Fibroblast of villous mesenchyme (primary cell): ENCODE data around the gene RUNX1. TPM values are rescaled to one million over a fixed set of nuclear protein-coding genes. Genes with fewer than 3 reads are reported as not detected.

Source experiments
- DNase-seq: peaks from one replicate; pipeline ENCODE4 v3.0.0-alpha.2; 2010; ENCODE audit warnings: low read depth
- H3K4me3 ChIP-seq: 2 replicates; pipeline ENCODE4 v1.5.1; 2011; ENCODE audit warnings: low read depth, mild to moderate bottlenecking, low read length
- total RNA-seq: library from RNA; depleted of rRNA; stranded (reverse); fragments of >200 nt; gene quantifications from 2 replicates; pipeline ENCODE4 v1.2.3, GENCODE V29; 2012
- TF ChIP-seq, protein P1 (sequence below): IDR thresholded peaks from 2 replicates; pipeline ENCODE4 v1.5.1; 2012; ENCODE audit warnings: low read depth, mild to moderate bottlenecking, low read length; ENCODE audit not compliant: insufficient read depth

RUNX1 gene
- total RNA-seq, 1 donor, result 21.6 TPM

DNA sequence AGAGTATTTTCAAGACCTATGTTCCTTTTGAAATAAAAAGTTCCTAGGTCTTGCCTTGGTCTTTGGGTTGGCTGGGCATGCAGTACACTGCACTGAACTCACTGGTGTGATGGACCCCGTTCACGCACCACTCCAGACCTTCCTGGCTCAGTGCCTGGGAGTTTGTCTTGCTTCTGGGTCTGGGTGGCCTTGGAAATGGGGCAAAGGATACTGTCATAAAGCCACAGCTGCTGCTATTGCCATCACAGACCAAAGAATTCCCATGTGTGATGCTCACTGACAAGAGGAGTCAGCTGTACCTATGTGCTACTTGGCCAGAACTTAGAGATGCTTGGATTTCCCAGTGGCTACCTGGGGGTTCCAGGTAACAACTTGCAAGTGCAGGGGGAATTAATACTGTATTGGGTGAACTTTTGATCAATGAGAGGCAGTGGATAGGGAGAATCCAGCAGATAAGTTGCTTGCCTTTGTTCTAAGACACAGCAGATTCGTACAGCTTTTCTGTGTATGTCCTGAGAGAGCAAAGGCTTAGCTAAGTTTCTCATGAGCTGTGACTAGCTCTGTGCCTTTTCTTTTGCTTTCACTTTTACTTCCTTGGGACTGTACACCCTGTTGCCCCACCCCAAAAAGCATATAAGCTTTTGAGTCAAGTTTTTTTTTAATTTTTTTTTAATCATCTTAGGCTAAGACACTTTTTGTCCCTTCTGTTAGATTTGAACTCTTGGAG, 115.3 kb downstream of the RUNX1 start:
- no peak overlapping the region for H3K4me3 ChIP-seq
- DNase-seq, result no peak
- TF ChIP-seq, protein P1, sequence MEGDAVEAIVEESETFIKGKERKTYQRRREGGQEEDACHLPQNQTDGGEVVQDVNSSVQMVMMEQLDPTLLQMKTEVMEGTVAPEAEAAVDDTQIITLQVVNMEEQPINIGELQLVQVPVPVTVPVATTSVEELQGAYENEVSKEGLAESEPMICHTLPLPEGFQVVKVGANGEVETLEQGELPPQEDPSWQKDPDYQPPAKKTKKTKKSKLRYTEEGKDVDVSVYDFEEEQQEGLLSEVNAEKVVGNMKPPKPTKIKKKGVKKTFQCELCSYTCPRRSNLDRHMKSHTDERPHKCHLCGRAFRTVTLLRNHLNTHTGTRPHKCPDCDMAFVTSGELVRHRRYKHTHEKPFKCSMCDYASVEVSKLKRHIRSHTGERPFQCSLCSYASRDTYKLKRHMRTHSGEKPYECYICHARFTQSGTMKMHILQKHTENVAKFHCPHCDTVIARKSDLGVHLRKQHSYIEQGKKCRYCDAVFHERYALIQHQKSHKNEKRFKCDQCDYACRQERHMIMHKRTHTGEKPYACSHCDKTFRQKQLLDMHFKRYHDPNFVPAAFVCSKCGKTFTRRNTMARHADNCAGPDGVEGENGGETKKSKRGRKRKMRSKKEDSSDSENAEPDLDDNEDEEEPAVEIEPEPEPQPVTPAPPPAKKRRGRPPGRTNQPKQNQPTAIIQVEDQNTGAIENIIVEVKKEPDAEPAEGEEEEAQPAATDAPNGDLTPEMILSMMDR, result no peak

DNA sequence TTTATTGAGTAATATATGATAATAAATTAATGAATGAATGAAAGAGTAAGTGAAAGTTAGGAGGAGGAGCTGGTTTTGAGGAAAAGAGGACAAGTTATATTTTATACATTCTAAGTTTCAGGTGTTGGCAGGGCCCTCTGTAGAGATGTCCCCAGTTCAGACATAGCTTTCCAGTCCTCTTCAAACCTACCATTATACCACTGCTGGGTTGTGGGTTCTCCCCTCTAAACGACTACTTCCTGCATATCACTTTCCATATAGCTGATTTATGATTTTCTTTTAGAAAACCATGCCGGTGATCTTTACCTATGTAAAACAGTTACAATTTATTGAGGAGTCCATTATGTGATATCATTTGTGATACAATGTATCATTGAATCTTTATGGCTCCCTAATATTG, 116.9 kb downstream of the RUNX1 start:
- H3K4me3 ChIP-seq, result no peak overlapping the region
- TF ChIP-seq, protein P1, result no peak
- no peak for DNase-seq

DNA sequence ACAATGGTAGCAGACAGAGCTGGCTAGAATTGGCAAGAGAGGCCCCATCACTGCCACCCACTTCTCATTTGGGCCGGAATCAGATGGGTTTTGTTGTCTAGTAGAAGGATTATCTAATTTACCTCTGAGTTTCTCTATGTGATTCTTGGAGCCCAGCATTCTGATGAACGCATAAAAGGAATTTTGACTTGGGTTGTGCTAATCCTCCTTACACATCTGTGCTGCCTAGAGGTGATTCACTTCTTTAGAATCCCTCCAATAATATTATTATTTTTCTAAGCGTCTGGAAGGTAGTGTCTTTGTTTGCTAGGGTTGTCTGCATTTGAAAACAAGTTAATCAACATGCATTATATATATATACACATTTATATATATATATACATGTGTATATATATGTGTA, 118.1 kb downstream of the RUNX1 start:
- TF ChIP-seq, protein P1, result no peak
- DNase-seq, result no peak
- no peak overlapping the region for H3K4me3 ChIP-seq

DNA sequence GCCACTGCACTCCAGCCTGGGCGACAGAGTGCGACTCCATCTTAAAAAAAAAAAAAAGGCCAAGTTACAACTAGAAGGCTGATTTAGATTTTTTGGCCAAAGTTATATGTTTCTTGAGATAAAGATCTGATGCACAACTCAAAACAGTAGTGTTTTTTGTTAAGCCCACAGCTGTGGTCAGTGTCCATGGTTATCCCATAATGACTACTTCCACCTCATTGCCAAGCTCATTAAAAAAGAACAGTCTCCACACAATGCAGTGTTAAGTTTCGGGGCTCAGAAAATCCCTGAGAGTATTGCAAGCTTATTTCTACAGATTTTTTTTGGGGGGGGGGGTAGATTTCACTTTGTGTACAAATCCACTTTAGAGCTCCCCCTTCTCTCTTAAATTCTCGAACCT, 120.5 kb downstream of the RUNX1 start:
- H3K4me3 ChIP-seq, result no peak overlapping the region
- peak; percentile 72 for DNase-seq
- TF ChIP-seq, protein P1, result no peak

DNA sequence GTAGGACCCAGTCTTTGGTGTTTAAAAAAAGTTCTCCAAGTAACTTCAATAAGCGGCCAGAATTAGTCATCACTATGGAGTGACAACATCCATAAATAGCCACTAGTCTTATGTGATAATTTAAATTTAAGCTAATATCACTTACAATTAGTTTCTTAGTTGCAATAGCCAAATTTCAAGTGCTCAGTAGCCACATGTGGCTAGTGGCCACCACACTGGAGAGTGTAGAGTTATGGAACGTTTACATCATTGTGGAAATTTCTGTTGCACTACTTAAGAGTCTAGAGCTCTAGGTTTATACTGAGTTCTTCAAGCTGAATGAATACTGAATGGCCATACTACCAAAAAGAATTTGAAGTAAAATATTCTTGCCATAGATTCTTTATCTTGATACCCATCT, 121.1 kb downstream of the RUNX1 start:
- no peak overlapping the region for H3K4me3 ChIP-seq
- TF ChIP-seq, protein P1, result no peak
- no peak for DNase-seq

DNA sequence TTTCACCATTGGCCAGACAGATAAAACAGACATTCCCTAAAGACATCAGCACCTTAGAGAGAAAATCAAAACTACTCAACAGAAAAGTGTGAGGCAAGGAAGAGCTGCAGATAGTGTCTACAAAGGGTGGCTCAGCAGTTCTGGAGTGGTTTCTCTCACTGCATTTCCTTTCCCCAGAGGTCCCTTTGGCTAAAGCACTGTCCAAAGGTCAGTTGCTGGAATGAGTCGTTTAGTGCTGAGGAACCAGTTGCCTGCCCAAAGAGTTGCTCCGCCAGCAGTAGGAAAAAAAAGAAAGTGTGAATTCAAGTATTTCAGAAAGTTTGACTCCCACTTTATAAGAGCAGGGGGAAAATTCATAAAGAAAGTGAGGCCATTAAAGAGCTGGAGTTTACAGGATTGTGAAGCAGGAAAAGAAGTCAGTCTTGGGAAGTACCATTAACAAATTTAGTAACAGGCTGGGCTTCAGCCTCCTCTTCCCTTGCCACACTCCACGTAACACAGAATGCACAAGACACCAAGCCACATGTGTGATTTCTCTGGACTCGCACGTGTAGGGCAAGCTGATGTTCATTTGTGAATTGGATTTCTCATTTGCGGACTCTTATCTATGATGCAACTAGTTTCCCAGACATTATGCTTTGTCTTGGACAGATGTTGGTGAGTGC, 122.2 kb downstream of the RUNX1 start:
- H3K4me3 ChIP-seq, result no peak overlapping the region
- TF ChIP-seq, protein P1, result no peak
- peak; percentile 57 for DNase-seq
